Mucosa of rectum (tissue), 2 donors: ENCODE results near the gene FIBIN.
"Not testable (repeated sequence)": the region's sequence is repeated elsewhere in the genome, so short reads cannot be mapped to it uniquely, and the experiment has no call there.

Source experiments
- H3K27ac ChIP-seq, 2 donors: one replicate each; pipeline ENCODE4 v1.7.0; 2013; ENCODE audit warnings: inconsistent platforms in 2 of 2, low read depth in 2 of 2, low read length in 2 of 2
- H3K27me3 ChIP-seq, 2 donors: one replicate each; pipeline ENCODE4 v1.7.0; 2013; ENCODE audit warnings: low read length in 2 of 2; ENCODE audit not compliant: control insufficient read depth in 2 of 2, insufficient read depth in 2 of 2
- H3K36me3 ChIP-seq, 2 donors: one replicate each; pipeline ENCODE4 v1.7.0; 2013; ENCODE audit warnings: low read length in 2 of 2; ENCODE audit not compliant: control insufficient read depth in 2 of 2, insufficient read depth in 2 of 2
- H3K4me1 ChIP-seq, 2 donors: one replicate each; pipeline ENCODE4 v1.7.0; 2013; ENCODE audit warnings: low read length in 2 of 2, mild to moderate bottlenecking in 1 of 2; ENCODE audit not compliant: control insufficient read depth in 2 of 2, insufficient read depth in 2 of 2
- H3K4me3 ChIP-seq, 2 donors: one replicate each; pipeline ENCODE4 v1.7.0; 2013; ENCODE audit warnings: low read length in 2 of 2
- H3K9ac ChIP-seq, 2 donors: one replicate each; pipeline ENCODE4 v1.7.0; 2013; ENCODE audit warnings: low read length in 2 of 2, low read depth in 1 of 2, mild to moderate bottlenecking in 1 of 2
- H3K9me3 ChIP-seq, 2 donors: one replicate each; pipeline ENCODE4 v1.7.0; 2013; ENCODE audit warnings: low read length in 2 of 2; ENCODE audit not compliant: control insufficient read depth in 2 of 2
- donor health status: healthy.
- donor health status: Normal muscosa, but diverticular disease.

Gene FIBIN

GRCh38 chr11:26997378-26997777 is 3.5 kb downstream of the FIBIN start:
- no peaks in the 10 kb centered on the region for H3K36me3 ChIP-seq
- no peak overlapping the region for H3K9ac ChIP-seq
- H3K9me3 ChIP-seq: no peaks in the 10 kb centered on the region
- H3K4me3 ChIP-seq: no peak overlapping the region
- H3K4me1 ChIP-seq: no peaks in the 10 kb centered on the region
- no peaks in the 10 kb centered on the region for H3K27me3 ChIP-seq
- no peak overlapping the region for H3K27ac ChIP-seq

- H3K27ac ChIP-seq: not testable (repeated sequence)
Observed at GRCh38 chr11:27001136-27001730, 7.3 kb downstream of the FIBIN start.

DNA sequence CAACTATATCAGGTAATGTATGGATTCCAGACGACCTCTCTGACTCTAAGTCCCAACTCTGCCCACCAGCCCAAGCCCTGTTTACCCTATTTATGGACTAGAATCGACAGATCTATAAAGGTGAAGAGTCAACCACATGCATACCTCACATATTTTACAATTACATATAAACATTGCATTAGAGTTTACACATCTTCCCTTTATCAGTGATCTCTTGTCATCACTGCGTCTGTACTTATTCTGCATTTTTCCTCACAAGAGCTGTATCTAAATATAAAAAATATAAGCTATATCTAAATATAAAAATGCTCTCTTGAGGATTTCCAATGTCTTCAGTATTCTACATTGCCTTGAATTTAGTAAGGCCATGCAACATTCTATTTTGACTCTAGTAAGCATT is 8.5 kb downstream of the FIBIN start:
- no peak overlapping the region for H3K4me3 ChIP-seq
- H3K9ac ChIP-seq: no peak overlapping the region
- no peaks in the 10 kb centered on the region for H3K27me3 ChIP-seq
- H3K9me3 ChIP-seq: no peaks in the 10 kb centered on the region
- H3K36me3 ChIP-seq: no peaks in the 10 kb centered on the region
- no peaks in the 10 kb centered on the region for H3K4me1 ChIP-seq
- H3K27ac ChIP-seq: no peak overlapping the region

More at GRCh38 chr11:27001136-27001730, 7.3 kb downstream of the FIBIN start:
- not testable (repeated sequence) for H3K9me3 ChIP-seq, H3K9ac ChIP-seq, H3K36me3 ChIP-seq, H3K4me1 ChIP-seq, H3K4me3 ChIP-seq, H3K27me3 ChIP-seq

- Histone ChIP-seq H3K4me3 (no peak overlapping the region), H3K9ac (no peak overlapping the region), H3K4me1 (no peaks in the 10 kb centered on the region), H3K36me3 (no peaks in the 10 kb centered on the region), H3K9me3 (no peaks in the 10 kb centered on the region), H3K27ac (no peak overlapping the region), H3K27me3 (no peaks in the 10 kb centered on the region)
Observed at GRCh38 chr11:27002838-27003237, 8.9 kb downstream of the FIBIN start.

GRCh38 chr11:27004103-27004502 is 10.2 kb downstream of the FIBIN start:
- Histone ChIP-seq H3K4me3 (no peak overlapping the region), H3K27me3 (no peaks in the 10 kb centered on the region)

DNA sequence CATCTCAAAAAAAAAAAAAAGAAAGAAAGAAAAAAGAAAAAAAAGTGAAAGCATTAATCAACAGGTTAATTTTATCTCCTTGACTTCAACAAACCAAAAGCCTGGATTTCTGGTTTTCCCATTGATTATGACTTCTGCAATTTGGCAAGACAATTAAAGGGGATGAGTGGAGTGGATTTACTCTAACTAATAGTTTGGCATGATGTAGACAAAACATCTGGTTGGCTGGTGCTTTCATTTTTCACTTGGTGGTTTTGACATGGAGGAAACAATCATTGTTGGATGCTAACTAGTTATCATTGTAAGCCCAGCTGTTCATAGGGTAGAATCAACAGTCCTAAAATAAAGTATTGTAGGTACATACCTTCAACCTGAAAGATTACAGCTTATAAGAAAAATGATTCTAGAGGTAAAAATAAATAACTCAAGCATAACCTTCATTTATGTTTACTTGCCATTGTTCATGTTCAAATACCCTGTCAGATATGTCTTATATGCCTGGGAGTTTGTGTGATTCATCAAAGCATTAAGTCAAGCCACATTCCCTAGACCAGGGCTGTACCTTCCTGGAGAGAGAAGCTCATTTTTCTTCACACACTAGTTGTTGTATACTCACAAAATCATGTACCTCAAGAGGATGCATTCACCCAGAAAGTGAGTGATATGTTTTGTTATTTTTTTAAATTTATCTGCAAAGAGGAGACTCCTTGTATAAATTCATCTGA is 15.1 kb downstream of the FIBIN start:
- Histone ChIP-seq H3K9me3 (no peaks in the 10 kb centered on the region), H3K4me1 (peaks cover 0 to 6% of the 10 kb centered on the region in 2 donors), H3K36me3 (no peaks in the 10 kb centered on the region), H3K27ac (no peak overlapping the region), H3K9ac (no peak overlapping the region), H3K27me3 (no peaks in the 10 kb centered on the region), H3K4me3 (no peak overlapping the region)

More at GRCh38 chr11:27004103-27004502, 10.2 kb downstream of the FIBIN start:
- Histone ChIP-seq H3K27ac (no peak overlapping the region), H3K9me3 (no peaks in the 10 kb centered on the region), H3K9ac (no peak overlapping the region), H3K36me3 (no peaks in the 10 kb centered on the region), H3K4me1 (no peaks in the 10 kb centered on the region)

DNA sequence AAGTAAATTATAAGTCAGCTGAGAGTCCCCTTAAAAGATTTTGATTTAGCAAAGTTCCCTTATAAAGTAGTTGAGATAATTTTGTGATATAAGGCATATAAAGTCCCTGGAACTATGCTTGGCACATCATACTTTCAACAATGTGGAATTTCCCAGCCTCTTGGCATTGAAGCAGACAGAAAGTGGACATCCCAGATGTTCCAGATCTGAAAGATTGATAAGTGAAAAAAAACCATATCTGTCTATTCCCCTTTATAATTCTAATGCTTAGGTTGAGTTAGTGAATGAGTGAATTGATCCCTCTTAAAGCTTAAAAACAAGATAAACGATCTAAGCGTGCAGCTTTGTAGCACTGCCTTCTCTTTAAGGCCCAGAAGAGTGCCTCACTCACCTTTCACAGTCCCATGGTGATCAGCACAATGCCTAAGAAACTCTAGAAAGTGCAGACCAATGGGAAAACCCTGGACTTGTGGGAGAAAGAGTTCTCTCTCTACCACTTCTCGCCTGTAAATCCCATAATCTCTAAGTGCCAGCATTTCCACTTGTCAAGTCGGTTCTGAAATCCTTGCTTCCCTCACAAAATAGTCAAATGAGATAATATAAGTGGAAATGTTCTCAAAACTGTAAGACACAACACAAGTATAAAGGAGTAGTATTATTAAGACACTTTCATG is 17.8 kb downstream of the FIBIN start:
- no peak overlapping the region for H3K9ac ChIP-seq
- H3K4me1 ChIP-seq: peaks cover 0 to 6% of the 10 kb centered on the region in 2 donors
- no peaks in the 10 kb centered on the region for H3K27me3 ChIP-seq
- no peaks in the 10 kb centered on the region for H3K36me3 ChIP-seq
- H3K4me3 ChIP-seq: no peak overlapping the region
- no peaks in the 10 kb centered on the region for H3K9me3 ChIP-seq
- no peak overlapping the region for H3K27ac ChIP-seq

DNA sequence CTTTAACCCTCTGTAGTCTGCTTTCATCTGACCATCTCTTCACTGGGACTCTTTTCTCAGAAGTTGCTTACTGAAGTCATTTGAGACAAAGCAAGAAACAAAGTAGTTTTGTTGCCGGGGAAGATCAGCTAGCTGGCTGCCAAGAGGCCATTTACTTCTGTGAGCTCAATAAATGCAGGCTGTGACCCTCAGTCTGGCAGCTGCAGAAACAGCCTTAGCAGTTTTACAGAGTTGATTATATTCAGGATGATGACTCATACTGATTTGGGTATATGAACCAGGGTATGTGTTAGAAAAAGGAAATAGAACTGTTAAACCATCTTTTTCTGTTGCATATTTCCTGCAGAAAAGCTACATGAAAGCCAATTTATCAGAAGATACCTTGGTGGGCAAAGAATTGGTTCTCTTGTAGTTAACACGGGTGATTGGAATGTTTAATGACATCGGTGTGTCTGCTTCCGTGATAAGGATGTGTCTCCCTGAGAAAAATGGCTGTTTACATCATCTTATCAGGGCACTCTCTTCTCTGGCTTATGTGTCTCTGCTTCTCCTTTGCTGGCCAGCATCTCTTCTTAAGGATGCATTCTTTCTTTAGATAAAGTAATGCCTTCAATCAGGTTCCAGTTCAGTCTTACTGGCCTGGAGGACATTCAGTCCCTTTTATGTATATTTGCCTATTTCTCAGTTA is 18.5 kb downstream of the FIBIN start:
- Histone ChIP-seq H3K27me3 (no peaks in the 10 kb centered on the region), H3K27ac (no peak overlapping the region), H3K36me3 (no peaks in the 10 kb centered on the region), H3K9ac (no peak overlapping the region), H3K4me1 (peaks cover 0 to 6% of the 10 kb centered on the region in 2 donors), H3K9me3 (no peaks in the 10 kb centered on the region), H3K4me3 (no peak overlapping the region)

DNA sequence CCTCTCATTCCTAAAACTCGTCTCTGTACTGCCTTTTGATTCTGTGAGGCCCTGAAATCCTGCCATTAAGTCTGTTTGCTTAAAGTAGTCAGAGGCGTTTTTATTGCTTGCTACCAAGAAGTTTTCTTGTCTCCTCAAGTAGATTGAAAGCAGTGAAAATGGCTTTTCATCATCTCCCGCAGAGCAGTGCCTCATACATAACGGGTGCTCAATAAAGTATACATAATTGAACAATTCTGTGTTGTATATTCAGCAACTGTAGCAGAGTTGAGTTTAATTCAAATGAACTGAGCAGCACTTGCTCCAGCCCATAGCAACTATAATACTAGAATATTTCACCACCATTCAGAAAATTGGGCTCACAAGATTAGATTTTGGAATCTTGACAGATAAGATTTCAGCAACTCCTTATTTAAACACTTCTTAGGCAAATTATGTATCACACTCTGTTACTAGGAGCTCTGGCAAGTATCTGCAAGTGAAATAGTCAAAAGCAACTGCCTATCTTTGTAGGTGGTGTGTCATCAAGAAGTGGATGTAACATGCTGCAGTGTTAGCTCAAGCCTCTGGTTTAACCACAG is 20.0 kb downstream of the FIBIN start:
- Histone ChIP-seq H3K4me1 (peaks cover 0 to 6% of the 10 kb centered on the region in 2 donors), H3K27me3 (no peaks in the 10 kb centered on the region), H3K4me3 (no peak overlapping the region), H3K9ac (no peak overlapping the region), H3K9me3 (no peaks in the 10 kb centered on the region), H3K36me3 (no peaks in the 10 kb centered on the region), H3K27ac (no peak overlapping the region)
